A673 (cell line): Measurements from ENCODE around the gene CAPN5.

ENCODE experiments used
- CTCF ChIP-seq: fragments of 300-800, 200-600 bp; sonication (generic); conservative IDR thresholded peaks from 2 replicates; pipeline ENCODE4 v1.5.1; 2017; ENCODE audit warnings: low read depth, mild to moderate bottlenecking, antibody characterized with exemption, low read length, moderate library complexity, mixed read lengths
- EZH2 ChIP-seq: fragments of 200-600 bp; sonication (generic); IDR thresholded peaks from 2 replicates; pipeline ENCODE4 v1.6.1; 2017; ENCODE audit warnings: borderline replicate concordance, low read depth, mild to moderate bottlenecking, mixed read lengths, antibody characterized with exemption, low read length; ENCODE audit not compliant: poor library complexity, severe bottlenecking

GRCh38 chr11:77113382-77114088 is 46.8 kb downstream of the CAPN5 start:
- peak; percentile 64 for TF ChIP-seq CTCF
- no peak for TF ChIP-seq EZH2
